H4 (cell line): ENCODE results near the gene ANXA5. TPM values are rescaled to one million over a fixed set of nuclear protein-coding genes. Genes with fewer than 3 reads are reported as not detected.
"Not testable (repeated sequence)": the region's sequence is repeated elsewhere in the genome, so short reads cannot be mapped to it uniquely, and the experiment has no call there.

Experiments
- DNase-seq: peaks from one replicate; pipeline ENCODE4 v3.0.0-alpha.2; 2015; ENCODE audit warnings: low spot score
- total RNA-seq: library from RNA; depleted of rRNA; stranded (reverse); fragments of >200 nt; shearing (Covaris generic); gene quantifications from 2 replicates; pipeline ENCODE4 v1.2.3, GENCODE V29; 2014

ANXA5 gene
- total RNA-seq, 1 experiment from 2014 or later, result 836 TPM

DNA sequence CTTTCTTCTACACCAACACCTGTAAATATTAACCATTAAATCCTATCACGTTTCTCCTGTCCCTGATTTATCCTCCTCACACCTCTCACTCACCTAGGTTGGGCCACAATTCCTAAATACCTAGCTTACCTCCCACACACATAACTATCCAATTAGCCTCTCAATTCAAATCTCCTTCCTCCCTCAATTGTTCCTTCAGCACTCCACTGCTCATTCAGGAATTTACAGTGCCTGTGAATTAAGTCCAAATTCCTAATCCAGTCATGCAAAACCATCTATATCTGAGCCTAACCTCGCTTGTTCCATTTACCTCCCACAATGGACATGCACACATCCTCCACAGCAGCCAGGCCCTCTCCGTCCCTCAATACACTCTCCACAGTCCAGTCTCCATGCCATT, 17.5 kb downstream of the ANXA5 start:
- no peak for DNase-seq

DNA sequence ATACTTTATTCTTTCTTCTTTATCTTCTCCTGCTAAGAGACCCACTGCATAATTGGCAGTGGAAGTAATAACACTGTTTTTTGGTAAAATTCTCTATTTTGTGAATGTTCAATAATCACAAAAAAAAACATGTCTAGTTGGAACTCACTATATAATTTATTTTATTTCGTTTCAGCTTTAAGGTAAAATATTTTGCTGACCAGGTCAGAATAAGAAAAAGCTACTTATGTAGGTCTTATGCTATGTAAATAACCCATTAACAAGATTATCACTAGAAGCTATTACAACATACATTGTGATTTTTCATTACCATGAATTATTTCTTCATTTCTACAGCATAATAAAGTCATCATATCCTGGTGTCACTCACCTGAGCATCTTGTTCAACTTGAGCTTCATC, 19.3 kb downstream of the ANXA5 start:
- no peak for DNase-seq

- DNase-seq, result no peak
These were observed 20.3 kb downstream of the ANXA5 start for GRCh38 chr4:121676345-121677075.

DNA sequence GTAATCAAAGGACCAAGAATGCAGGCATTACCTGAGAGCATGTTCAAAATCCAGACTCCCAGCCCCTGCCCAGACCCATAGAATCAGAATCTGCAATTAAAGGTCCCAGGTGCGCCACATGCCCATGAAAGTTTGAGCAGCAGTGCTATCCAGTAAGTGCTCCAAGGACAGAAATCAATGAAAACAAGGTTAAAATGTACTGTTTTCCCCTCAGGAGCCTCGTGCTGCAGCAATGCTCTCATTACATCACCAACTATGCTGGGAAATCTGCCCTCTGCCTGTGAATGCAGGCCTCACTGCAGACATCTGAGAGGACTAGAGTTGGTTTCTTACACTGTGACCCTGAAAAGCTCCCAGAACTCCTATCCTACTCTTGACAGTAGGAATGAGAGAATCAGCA, 21.1 kb downstream of the ANXA5 start:
- DNase-seq, result no peak

DNA sequence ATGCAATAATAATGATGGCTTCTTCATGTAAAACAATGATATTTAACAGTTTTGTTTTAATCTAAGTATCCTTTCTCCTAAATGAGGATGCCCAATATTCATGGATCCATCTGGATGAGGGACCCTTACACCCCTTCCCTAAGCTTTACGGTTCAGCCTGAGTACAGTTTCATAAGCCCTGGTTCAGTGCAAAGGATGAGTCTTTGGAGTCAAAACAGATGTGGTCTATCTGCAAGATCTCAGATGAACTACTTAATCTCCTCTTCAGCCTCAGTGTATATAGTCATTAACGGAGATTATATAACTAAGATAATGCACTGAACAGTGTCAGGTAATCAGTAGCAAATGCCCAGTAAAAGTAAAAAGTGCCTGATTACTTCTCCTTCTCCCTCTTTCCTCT, 22.1 kb downstream of the ANXA5 start:
- DNase-seq, result no peak

DNA sequence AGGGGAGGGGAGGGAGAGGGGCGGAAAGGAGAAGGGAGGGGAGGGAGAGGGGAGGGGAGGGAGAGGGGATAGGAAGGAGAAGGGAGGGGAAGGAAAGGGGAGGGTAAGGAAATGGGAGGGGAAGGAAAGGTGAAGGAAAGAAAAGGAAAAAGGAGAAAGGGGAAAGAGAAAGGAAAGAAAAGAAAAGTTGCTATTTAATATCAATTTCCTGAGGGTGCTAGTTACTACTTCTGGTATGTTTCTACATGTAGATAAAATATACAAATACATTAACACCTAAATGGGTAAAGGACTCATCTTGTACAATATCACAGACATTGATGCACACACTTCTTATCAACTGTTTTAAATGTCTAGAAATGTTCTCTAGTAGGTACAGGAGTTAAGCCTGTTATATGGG, 22.6 kb downstream of the ANXA5 start:
- no peak for DNase-seq

DNA sequence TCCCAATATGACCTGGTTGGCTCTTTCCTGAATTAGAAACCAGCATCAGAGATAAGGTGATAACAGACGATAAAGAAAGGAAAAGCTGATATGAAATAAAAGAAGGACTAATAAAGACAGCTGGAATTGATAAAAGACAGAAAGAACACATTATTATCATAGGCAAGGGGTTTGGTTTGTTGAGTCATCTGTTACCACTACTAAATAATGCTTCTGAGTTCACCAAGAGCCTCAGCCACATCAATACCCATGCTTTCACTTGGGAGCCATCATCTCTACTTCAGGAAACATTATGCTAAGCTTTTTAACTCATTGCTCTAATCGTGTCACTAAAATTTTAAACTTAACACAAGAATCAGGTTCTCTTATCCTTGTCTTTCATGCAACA, 27.6 kb downstream of the ANXA5 start:
- no peak for DNase-seq

DNA sequence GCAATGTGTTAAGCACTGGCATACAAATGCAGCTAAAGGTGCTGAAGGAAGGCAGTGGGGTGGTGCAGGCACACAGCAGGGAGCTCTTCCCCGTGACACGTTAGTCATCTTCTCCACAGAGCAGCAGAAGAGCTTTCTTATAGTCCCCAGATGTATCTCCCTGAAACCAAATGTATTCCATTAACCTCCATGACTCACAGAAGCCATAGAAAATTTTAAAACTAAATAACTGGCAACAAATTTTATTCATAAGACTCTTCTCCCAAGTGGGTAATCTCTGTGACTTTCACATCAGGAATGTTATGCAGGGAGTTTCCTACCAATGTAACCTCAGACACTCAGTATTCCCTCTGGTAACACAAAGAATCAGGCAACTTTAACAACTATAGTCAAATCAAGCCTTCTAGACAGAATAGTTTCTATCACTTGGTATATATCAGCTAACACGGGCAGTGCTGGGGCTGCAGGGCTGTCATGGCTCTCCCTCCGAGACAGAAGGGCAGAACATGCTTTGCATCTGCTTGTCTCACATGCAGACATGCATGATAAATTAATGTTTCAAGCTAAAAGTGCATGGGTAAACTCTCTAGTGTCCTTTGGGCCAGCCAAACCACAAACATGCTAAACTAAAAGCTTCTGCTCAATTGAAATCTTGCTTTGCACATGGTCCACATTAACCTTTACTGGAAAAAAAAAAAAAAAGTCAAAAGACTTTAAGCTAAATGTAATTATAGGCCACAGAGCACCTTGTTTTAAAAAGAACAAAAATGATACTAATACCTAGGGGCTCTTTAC, 28.2 kb downstream of the ANXA5 start:
- DNase-seq, result peak; percentile 86

DNA sequence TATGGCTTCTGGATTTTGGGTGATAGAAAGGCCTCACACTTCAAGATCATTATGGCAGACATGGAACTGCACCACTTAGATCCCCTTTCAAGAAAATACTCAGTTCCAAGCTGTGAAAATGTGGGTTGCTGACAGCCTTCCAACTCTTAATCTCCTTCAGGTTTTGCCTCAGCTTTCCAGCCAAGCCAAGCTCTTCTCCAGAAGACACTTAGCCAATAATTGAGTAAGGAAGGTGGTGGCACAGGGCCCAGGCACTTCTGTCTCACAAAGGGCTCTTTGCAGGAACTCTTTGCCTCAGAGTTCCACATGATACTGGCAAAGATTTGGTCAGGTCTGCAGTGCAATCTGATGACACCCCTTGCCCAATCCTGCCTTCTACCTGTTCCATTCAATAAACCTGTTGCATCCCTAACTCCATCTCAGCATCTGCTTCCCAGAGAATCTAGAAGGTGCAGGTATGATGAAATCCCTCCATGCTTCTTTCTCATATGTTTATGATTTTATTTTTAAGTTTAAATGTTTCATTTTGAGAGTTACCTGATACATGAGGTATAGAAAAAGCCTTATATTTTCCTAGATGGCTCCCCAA, 30.6 kb downstream of the ANXA5 start:
- DNase-seq, result no peak

GRCh38 chr4:121665371-121665770, 31.4 kb downstream of the ANXA5 start:
- DNase-seq, result no peak

DNA sequence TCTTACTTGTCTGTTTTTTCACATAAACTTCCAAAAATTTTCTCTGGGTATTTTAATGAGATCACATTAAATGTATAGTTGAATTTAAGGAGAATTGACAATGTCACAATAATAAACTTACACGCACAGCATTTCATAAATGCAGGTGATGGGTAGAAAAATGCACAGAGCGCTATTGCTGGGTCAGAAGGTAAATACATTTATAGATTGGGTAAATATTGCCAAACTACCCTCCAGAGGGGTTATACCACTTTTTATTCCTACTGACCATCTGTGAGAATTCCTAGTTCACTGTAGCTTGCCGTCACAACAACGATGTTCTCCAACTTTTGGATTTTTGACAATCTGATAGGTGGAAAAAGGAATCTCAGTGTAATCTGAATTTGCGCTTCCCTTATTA, 34.6 kb downstream of the ANXA5 start:
- DNase-seq, result no peak

DNA sequence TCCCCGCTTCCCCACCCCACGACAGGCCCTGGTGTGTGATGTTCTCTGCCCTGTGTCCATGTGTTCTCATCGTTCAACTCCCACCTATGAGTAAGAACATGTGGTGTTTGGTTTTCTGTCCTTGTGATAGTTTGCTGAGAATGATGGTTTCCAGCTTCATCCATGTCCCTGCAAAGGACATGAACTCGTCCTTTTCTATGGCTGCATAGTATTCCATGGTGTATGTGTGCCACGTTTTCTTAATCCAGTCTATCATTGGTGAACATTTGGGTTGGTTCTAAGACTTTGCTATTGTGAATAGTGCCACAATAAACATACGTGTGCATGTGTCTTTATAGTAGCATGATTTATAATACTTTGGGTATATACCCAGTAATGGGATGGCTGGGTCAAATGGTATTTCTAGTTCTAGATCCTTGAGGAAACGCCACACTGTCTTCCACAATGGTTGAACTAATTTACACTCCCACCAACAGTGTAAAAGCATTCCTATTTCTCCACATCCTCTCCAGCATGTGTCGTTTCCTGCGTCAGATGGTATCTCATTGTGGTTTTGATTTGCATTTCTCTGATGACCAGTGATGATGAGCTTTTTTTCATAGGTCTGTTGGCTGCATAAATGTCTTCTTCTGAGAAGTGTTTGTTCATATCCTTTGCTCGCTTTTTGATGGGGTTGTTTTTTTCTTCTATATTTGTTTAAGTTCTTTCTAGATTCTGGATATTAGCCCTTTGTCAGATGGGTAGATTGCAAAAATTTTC, 36.4 kb downstream of the ANXA5 start:
- DNase-seq, result not testable (repeated sequence)

DNA sequence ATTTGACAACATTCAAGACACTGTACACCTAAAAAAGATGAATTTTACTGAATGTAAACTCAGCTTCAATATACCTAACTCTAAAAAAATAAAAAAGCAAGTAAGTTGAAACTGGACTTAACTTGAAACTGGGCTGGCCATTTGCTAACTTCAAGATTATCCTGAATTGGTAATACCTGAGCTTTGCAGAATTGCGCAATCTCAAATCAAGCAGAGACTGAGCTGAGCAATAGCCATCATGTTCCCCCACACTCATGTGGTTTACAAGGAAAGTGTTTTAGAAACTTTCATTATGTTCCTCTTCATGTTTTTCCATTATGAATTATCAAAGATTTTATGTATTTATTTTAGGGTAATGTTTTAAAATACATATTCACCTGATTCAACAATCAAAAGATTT, 38.7 kb downstream of the ANXA5 start:
- DNase-seq, result no peak

DNA sequence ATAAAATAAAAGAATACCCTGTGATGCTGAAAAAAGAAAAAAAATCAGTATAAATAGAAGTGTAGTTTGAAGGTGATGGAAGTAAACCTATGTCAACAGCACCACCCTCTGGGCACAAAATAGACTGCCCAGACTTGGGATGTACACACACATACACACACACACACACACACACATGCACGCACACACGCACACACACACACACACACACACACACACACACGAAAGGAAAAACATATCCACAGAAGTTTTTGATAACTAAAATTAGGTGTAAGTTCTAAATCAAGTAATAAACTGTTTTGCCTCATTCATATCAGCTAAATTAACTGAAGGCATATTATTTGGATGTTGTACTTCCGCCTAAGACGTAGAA, 40.5 kb downstream of the ANXA5 start:
- DNase-seq, result peak; percentile 74

GRCh38 chr4:121655320-121656268, 41.2 kb downstream of the ANXA5 start:
- no peak for DNase-seq

DNA sequence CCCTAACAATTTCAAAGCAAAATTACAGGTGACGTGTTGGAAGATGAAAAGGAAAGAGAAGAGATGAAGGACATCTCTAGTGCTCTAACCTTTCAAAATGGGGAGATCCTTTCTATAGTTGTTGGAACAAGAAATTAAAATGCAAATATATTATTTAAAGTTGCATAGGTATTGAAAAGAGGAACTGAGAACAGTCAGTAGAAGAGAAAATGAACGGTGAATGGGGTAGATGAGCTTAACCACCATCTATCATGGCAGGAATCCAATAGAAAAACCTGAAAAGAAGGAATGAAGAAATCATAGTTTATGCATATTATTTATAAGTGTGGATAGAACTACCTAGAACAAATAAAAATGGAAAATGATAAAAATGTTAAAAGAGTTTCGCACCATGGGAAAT, 42.0 kb downstream of the ANXA5 start:
- no peak for DNase-seq

- DNase-seq, result no peak
These were observed 42.8 kb downstream of the ANXA5 start for GRCh38 chr4:121653986-121654385.

DNA sequence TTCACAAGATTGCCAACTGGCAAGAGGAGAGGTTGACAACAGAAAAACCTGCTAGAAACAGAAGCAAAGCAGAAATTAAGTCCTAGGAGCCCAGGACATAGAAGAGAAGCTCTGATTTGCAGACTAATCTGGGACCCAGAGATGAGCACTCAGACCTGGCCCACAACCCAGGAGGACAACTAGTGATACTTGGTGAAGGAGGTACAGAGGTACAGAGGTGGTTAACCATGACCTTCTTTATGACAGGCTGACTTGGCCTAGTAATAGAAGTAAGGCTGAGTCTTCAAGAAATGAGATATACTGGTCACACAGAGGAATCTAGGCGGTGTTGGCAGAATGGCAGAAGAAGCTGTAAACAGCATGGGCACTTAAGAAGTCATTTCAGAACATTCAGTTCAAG, 43.6 kb downstream of the ANXA5 start:
- DNase-seq, result no peak

- no peak for DNase-seq
These were observed 45.2 kb downstream of the ANXA5 start for GRCh38 chr4:121651597-121651996.

GRCh38 chr4:121650741-121651140, 46.0 kb downstream of the ANXA5 start:
- no peak for DNase-seq

DNA sequence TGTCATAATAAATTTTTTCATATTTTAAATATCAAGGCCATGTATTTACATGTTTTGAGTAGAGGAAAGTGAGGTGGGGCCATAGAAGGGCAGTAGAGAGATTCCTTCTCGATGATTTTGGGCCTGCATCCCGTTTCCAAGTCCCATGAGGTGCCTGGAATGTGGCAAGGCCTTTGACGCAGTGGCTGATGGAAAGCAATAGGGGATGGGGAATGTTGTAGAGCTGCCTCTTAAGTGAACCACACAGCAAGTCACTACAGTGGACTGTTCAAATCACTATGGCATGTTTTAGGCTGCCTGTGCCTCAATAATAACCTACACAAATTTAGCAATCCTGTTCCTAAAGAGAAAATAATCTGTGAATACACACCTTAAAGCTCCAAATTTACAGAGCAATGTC, 48.3 kb downstream of the ANXA5 start:
- DNase-seq, result no peak
